ENCODE measurements around the gene CYP46A1. TPM values are rescaled to one million over a fixed set of nuclear protein-coding genes. Genes with fewer than 3 reads are reported as not detected.

Gene CYP46A1
- total RNA-seq, 1 experiment from 2014 or later = 0.36 TPM

DNA sequence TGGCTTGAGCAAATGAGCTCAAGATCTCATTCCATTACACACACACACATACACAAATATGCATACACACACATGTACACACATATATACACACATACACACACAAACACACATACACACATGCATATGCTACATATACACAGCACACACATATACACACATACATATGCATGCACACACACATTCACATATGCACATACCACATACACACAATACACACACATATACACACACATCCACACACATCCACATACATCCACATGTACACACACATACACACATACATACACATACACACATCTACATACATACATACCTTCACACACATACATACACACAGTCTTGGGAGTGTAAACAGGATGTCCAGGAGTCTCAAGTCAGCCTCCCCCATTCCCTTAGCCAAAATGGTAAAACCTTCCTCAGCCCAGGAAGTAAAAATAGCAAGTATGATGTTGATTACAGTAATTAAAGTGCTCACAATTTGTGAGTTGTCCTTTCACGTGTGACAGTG lies 26.4 kb upstream of the CYP46A1 start:
- intact Hi-C loops (cut with micrococcal nuclease; ENCODE audit: unreplicated experiment) (no loop called here), in situ Hi-C loops (cut with HindIII; ENCODE audit: low pct_unique_long_range_greater_than_20kb, low sequenced_read_pairs) (no loop called here)
- Histone ChIP-seq H3K27ac (ENCODE audit: low read length) (no peak overlapping the region), H3K4me3 (ENCODE audit: low read depth in 2 of 2, low read length in 2 of 2) (no peak overlapping the region), H3K9me3 (ENCODE audit: control insufficient read depth, insufficient read depth, low read depth, low read length) (no peaks in the 10 kb centered on the region), H3K36me3 (ENCODE audit: control insufficient read depth, insufficient read depth, low read length) (no peaks in the 10 kb centered on the region), H3K27me3 (ENCODE audit: control insufficient read depth, insufficient read depth, low read length) (no peaks in the 10 kb centered on the region), H3K4me1 (ENCODE audit: control insufficient read depth, insufficient read depth, low read length) (no peaks in the 10 kb centered on the region; the same call in 1 of the 2 replicates)
- ATAC-seq (no peak), DNase-seq (ENCODE audit: low read depth, low spot score) (no peak)
- ChIA-PET CTCF (no interaction called here), POLR2A (no interaction called here)
- BruUV-seq (replicated peaks) = no TSS peak
- no peak for TF ChIP-seq POLR2AphosphoS5 (IDR thresholded peaks at IDR 0.05; ENCODE audit: low read depth, low read length)
- TF ChIP-seq REST (IDR thresholded peaks at IDR 0.05; ENCODE audit: insufficient read depth in 1 of 2, low read depth in 2 of 2, low read length in 1 of 2) = no peak
- no peak for TF ChIP-seq TCF7L2 (IDR thresholded peaks at IDR 0.05; ENCODE audit: low read depth, low read length)
- TF ChIP-seq, protein P1, sequence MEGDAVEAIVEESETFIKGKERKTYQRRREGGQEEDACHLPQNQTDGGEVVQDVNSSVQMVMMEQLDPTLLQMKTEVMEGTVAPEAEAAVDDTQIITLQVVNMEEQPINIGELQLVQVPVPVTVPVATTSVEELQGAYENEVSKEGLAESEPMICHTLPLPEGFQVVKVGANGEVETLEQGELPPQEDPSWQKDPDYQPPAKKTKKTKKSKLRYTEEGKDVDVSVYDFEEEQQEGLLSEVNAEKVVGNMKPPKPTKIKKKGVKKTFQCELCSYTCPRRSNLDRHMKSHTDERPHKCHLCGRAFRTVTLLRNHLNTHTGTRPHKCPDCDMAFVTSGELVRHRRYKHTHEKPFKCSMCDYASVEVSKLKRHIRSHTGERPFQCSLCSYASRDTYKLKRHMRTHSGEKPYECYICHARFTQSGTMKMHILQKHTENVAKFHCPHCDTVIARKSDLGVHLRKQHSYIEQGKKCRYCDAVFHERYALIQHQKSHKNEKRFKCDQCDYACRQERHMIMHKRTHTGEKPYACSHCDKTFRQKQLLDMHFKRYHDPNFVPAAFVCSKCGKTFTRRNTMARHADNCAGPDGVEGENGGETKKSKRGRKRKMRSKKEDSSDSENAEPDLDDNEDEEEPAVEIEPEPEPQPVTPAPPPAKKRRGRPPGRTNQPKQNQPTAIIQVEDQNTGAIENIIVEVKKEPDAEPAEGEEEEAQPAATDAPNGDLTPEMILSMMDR (IDR thresholded peaks at IDR 0.05) = no peak
- no peak for TF ChIP-seq SIN3A (IDR thresholded peaks at IDR 0.05; ENCODE audit: borderline replicate concordance, insufficient read depth, low read depth, low read length)

- intact Hi-C loops (cut with micrococcal nuclease; ENCODE audit: unreplicated experiment) = no loop called here
- no peak for DNase-seq (ENCODE audit: low read depth, low spot score)
- no TSS peak for BruUV-seq (replicated peaks)
These were observed 25.8 kb upstream of the CYP46A1 start for GRCh38 chr14:99658218-99658845.

More at GRCh38 chr14:99658218-99658845, 25.8 kb upstream of the CYP46A1 start:
- TF ChIP-seq, protein P1 (IDR thresholded peaks at IDR 0.05) = no peak
- TF ChIP-seq SIN3A (IDR thresholded peaks at IDR 0.05; ENCODE audit: borderline replicate concordance, insufficient read depth, low read depth, low read length) = no peak
- TF ChIP-seq POLR2AphosphoS5 (IDR thresholded peaks at IDR 0.05; ENCODE audit: low read depth, low read length) = no peak
- TF ChIP-seq REST (IDR thresholded peaks at IDR 0.05; ENCODE audit: insufficient read depth in 1 of 2, low read depth in 2 of 2, low read length in 1 of 2) = no peak
- TF ChIP-seq TCF7L2 (IDR thresholded peaks at IDR 0.05; ENCODE audit: low read depth, low read length) = no peak
- Histone ChIP-seq H3K36me3 (ENCODE audit: control insufficient read depth, insufficient read depth, low read length) (no peaks in the 10 kb centered on the region), H3K4me3 (ENCODE audit: low read depth in 2 of 2, low read length in 2 of 2) (no peak overlapping the region), H3K4me1 (ENCODE audit: control insufficient read depth, insufficient read depth, low read length) (no peaks in the 10 kb centered on the region; the same call in 1 of the 2 replicates), H3K27ac (ENCODE audit: low read length) (no peak overlapping the region), H3K9me3 (ENCODE audit: control insufficient read depth, insufficient read depth, low read depth, low read length) (no peaks in the 10 kb centered on the region), H3K27me3 (ENCODE audit: control insufficient read depth, insufficient read depth, low read length) (no peaks in the 10 kb centered on the region)
- POLR2A ChIA-PET = no interaction called here
- no peak for ATAC-seq
- CTCF ChIA-PET = no interaction called here
- in situ Hi-C loops (cut with HindIII; ENCODE audit: low pct_unique_long_range_greater_than_20kb, low sequenced_read_pairs) = no loop called here

All from Panc1 (cell line).